NT2/D1 (cell line): ENCODE data around the gene AGBL1.

Experiments used
- DNase-seq: peaks from one replicate; pipeline ENCODE4 v3.0.0-alpha.2; 2011; ENCODE audit warnings: low read depth, low spot score
- H3K27me3 ChIP-seq: 2 replicates; pipeline ENCODE4 v1.6.0; 2011; ENCODE audit warnings: mild to moderate bottlenecking; ENCODE audit not compliant: insufficient read length, insufficient read depth
- H3K36me3 ChIP-seq: 2 replicates; pipeline ENCODE4 v1.6.1; 2011; ENCODE audit warnings: mild to moderate bottlenecking, low read length, mixed read lengths; ENCODE audit not compliant: insufficient read depth, insufficient read length
- H3K4me1 ChIP-seq: 2 replicates; pipeline ENCODE4 v1.5.1; 2011; ENCODE audit not compliant: insufficient read depth, insufficient read length
- H3K4me3 ChIP-seq: 2 replicates; pipeline ENCODE4 v1.5.1; 2011; ENCODE audit warnings: low read depth; ENCODE audit not compliant: insufficient read length
- H3K9ac ChIP-seq: 2 replicates; pipeline ENCODE4 v1.6.0; 2011; ENCODE audit warnings: low read depth; ENCODE audit not compliant: insufficient read length
- H3K9me3 ChIP-seq: 2 replicates; pipeline ENCODE4 v1.5.1; 2011; ENCODE audit warnings: mild to moderate bottlenecking, low read length; ENCODE audit not compliant: insufficient read depth
- SUZ12 ChIP-seq: IDR thresholded peaks from 2 replicates; pipeline ENCODE4 v1.6.1; 2011; ENCODE audit not compliant: insufficient read length, insufficient read depth; ENCODE audit errors: extremely low read depth
- YY1 ChIP-seq: IDR thresholded peaks from 2 replicates; pipeline ENCODE4 v1.6.1; 2011; ENCODE audit not compliant: insufficient read length, insufficient read depth
- ZNF274 ChIP-seq: IDR thresholded peaks from 2 replicates; pipeline ENCODE4 v1.6.1; 2011; ENCODE audit warnings: mild to moderate bottlenecking, low read depth, low read length

The AGBL1 gene

GRCh38 chr15:86609275-86609674 lies 529.6 kb downstream of the AGBL1 start:
- no peak overlapping the region for H3K4me3 ChIP-seq
- TF ChIP-seq ZNF274, result no peak
- no peak for DNase-seq
- H3K27me3 ChIP-seq, result no peaks in the 10 kb centered on the region
- H3K4me1 ChIP-seq, result no peaks in the 10 kb centered on the region
- peaks cover 8% of the 10 kb centered on the region; the same call in 1 of the 2 replicates for H3K9me3 ChIP-seq
- H3K36me3 ChIP-seq, result no peaks in the 10 kb centered on the region
- H3K9ac ChIP-seq, result no peak overlapping the region

GRCh38 chr15:86610038-86610437 lies 530.4 kb downstream of the AGBL1 start:
- no peak for DNase-seq
- Histone ChIP-seq H3K4me1 (no peaks in the 10 kb centered on the region), H3K9me3 (peaks cover 8% of the 10 kb centered on the region; the same call in 1 of the 2 replicates), H3K9ac (no peak overlapping the region), H3K27me3 (no peaks in the 10 kb centered on the region), H3K4me3 (no peak overlapping the region), H3K36me3 (no peaks in the 10 kb centered on the region)
- TF ChIP-seq SUZ12 (no peak), ZNF274 (no peak), YY1 (no peak)

GRCh38 chr15:86611417-86612040 lies 531.9 kb downstream of the AGBL1 start:
- Histone ChIP-seq H3K36me3 (no peaks in the 10 kb centered on the region), H3K4me1 (no peaks in the 10 kb centered on the region), H3K9me3 (peaks cover 8% of the 10 kb centered on the region; the same call in 1 of the 2 replicates), H3K27me3 (no peaks in the 10 kb centered on the region), H3K4me3 (no peak overlapping the region), H3K9ac (no peak overlapping the region)
- no peak for DNase-seq
- TF ChIP-seq ZNF274, result no peak
- no peak for TF ChIP-seq SUZ12

GRCh38 chr15:86615411-86615810 lies 535.7 kb downstream of the AGBL1 start:
- Histone ChIP-seq H3K9ac (no peak overlapping the region), H3K9me3 (peaks cover 8% of the 10 kb centered on the region; the same call in 1 of the 2 replicates), H3K4me1 (no peaks in the 10 kb centered on the region), H3K27me3 (no peaks in the 10 kb centered on the region), H3K36me3 (no peaks in the 10 kb centered on the region), H3K4me3 (no peak overlapping the region)
- no peak for TF ChIP-seq YY1
- no peak for TF ChIP-seq ZNF274
- TF ChIP-seq SUZ12, result no peak
- no peak for DNase-seq

- H3K4me1 ChIP-seq, result no peaks in the 10 kb centered on the region
- TF ChIP-seq YY1 (no peak), ZNF274 (no peak)
- peaks cover 8% of the 10 kb centered on the region; the same call in 1 of the 2 replicates for H3K9me3 ChIP-seq
- DNase-seq, result no peak
- H3K27me3 ChIP-seq, result no peaks in the 10 kb centered on the region
- H3K36me3 ChIP-seq, result no peaks in the 10 kb centered on the region
- H3K9ac ChIP-seq, result no peak overlapping the region
- H3K4me3 ChIP-seq, result no peak overlapping the region
These were observed 536.1 kb downstream of the AGBL1 start for GRCh38 chr15:86615816-86616215.

GRCh38 chr15:86616771-86617170 lies 537.1 kb downstream of the AGBL1 start:
- no peaks in the 10 kb centered on the region for H3K4me1 ChIP-seq
- H3K9ac ChIP-seq, result no peak overlapping the region
- H3K36me3 ChIP-seq, result no peaks in the 10 kb centered on the region
- H3K27me3 ChIP-seq, result no peaks in the 10 kb centered on the region
- TF ChIP-seq YY1, result no peak
- TF ChIP-seq ZNF274, result no peak
- TF ChIP-seq SUZ12, result no peak
- no peak for DNase-seq
- H3K9me3 ChIP-seq, result peaks cover 8% of the 10 kb centered on the region; the same call in 1 of the 2 replicates
- no peak overlapping the region for H3K4me3 ChIP-seq

GRCh38 chr15:86620157-86620556 lies 540.5 kb downstream of the AGBL1 start:
- H3K4me3 ChIP-seq, result no peak overlapping the region
- no peaks in the 10 kb centered on the region for H3K27me3 ChIP-seq
- no peaks in the 10 kb centered on the region for H3K9me3 ChIP-seq
- DNase-seq, result no peak
- no peak overlapping the region for H3K9ac ChIP-seq
- peaks cover 4% of the 10 kb centered on the region for H3K4me1 ChIP-seq
- TF ChIP-seq YY1 (no peak), SUZ12 (no peak), ZNF274 (no peak)
- H3K36me3 ChIP-seq, result no peaks in the 10 kb centered on the region
